H1 (cell line): ENCODE data around the gene PLD6.

ENCODE experiments used
- CHD1 ChIP-seq: IDR thresholded peaks from 2 replicates; pipeline ENCODE4 v1.6.1; 2012; ENCODE audit warnings: low read depth, low read length, improper control_type of control experiment
- CHD2 ChIP-seq: IDR thresholded peaks from 2 replicates; pipeline ENCODE4 v1.6.1; 2012; ENCODE audit warnings: low read length, improper control_type of control experiment
- EZH2 ChIP-seq: fragments of 200-600 bp; sonication (generic); IDR thresholded peaks from 2 replicates; pipeline ENCODE4 v1.7.1; 2012; ENCODE audit warnings: low read depth, mild to moderate bottlenecking, moderate library complexity, low read length, inconsistent platforms; ENCODE audit not compliant: severe bottlenecking
- POLR2A ChIP-seq, 2 experiments: IDR thresholded peaks; 1 replicate in 1 of 2; 2 replicates in 1 of 2; pipeline ENCODE4 v1.6.1; 2011; ENCODE audit warnings: low read depth in 2 of 2, low read length in 2 of 2, mild to moderate bottlenecking in 2 of 2; ENCODE audit errors: control extremely low read depth in 1 of 2
- RAD21 ChIP-seq, 2 experiments: IDR thresholded peaks in 1 of 2; conservative IDR thresholded peaks in 1 of 2; 2 replicates each; pipeline ENCODE4 v1.6.1; 2011; ENCODE audit warnings: low read depth in 2 of 2, low read length in 2 of 2, improper control_type of control experiment in 1 of 2, inconsistent platforms in 1 of 2, mild to moderate bottlenecking in 1 of 2, moderate library complexity in 1 of 2
- SRF ChIP-seq: IDR thresholded peaks from 2 replicates; pipeline ENCODE4 v1.6.1; 2011; ENCODE audit warnings: mild to moderate bottlenecking, low read depth, low read length, moderate library complexity
- TBP ChIP-seq: IDR thresholded peaks from 2 replicates; pipeline ENCODE4 v1.6.1; 2011; ENCODE audit warnings: low read depth, low read length, improper control_type of control experiment
- YY1 ChIP-seq: IDR thresholded peaks from 2 replicates; pipeline ENCODE4 v1.6.1; 2011; ENCODE audit warnings: low read depth, mild to moderate bottlenecking, low read length
- TF ChIP-seq, protein P1 (sequence below), 3 experiments: IDR thresholded peaks; 1 replicate in 2 of 3; 2 replicates in 1 of 3; pipeline versions ENCODE4 v1.5.1 to v1.6.1; 2011; ENCODE audit warnings: low read length in 3 of 3, mild to moderate bottlenecking in 3 of 3, inconsistent platforms in 2 of 3, low read depth in 1 of 3, moderate library complexity in 1 of 3; ENCODE audit not compliant: insufficient read depth in 1 of 3; ENCODE audit errors: control extremely low read depth in 1 of 3

DNA sequence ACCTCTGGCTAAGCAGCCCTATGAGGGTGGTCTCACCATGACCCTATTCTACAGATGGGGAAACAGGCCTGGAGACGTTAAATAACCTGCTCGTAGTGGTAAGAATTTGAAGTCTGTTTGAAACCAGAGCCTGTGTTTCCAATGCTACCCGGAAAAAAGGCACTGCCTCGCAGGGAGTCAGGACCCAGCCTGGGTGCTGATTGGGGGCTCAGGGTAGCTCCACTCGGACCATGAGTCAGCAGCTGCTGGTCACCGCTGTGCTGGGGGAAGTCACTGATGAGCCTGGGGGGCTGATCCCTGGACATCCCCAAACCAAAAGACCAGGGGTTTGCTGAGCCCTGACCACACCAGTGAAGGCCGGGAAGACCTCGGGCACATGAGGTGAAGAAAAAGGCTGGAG lies 9.4 kb upstream of the PLD6 start:
- TF ChIP-seq, protein P1, sequence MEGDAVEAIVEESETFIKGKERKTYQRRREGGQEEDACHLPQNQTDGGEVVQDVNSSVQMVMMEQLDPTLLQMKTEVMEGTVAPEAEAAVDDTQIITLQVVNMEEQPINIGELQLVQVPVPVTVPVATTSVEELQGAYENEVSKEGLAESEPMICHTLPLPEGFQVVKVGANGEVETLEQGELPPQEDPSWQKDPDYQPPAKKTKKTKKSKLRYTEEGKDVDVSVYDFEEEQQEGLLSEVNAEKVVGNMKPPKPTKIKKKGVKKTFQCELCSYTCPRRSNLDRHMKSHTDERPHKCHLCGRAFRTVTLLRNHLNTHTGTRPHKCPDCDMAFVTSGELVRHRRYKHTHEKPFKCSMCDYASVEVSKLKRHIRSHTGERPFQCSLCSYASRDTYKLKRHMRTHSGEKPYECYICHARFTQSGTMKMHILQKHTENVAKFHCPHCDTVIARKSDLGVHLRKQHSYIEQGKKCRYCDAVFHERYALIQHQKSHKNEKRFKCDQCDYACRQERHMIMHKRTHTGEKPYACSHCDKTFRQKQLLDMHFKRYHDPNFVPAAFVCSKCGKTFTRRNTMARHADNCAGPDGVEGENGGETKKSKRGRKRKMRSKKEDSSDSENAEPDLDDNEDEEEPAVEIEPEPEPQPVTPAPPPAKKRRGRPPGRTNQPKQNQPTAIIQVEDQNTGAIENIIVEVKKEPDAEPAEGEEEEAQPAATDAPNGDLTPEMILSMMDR (IDR thresholded peaks at IDR 0.05; ENCODE audit: control extremely low read depth in 1 of 3, insufficient read depth in 1 of 3, low read depth in 1 of 3, low read length in 3 of 3), result no peak
- TF ChIP-seq CHD2, result no peak
- no peak for TF ChIP-seq YY1
- no peak for TF ChIP-seq CHD1
- TF ChIP-seq EZH2, result no peak
- TF ChIP-seq TBP, result no peak
- TF ChIP-seq POLR2A (IDR thresholded peaks at IDR 0.05; ENCODE audit: control extremely low read depth in 1 of 2, low read depth in 2 of 2, low read length in 2 of 2), result no peak
- no peak for TF ChIP-seq SRF
- no peak for TF ChIP-seq RAD21 (IDR thresholded peaks at IDR 0.05 in 1 of 2, conservative IDR thresholded peaks at IDR 0.05 in 1 of 2; ENCODE audit: low read depth in 2 of 2, low read length in 2 of 2)
